PFSK-1 (cell line): ENCODE results near the gene ISYNA1.

Experiments used
- FOXP2 ChIP-seq: optimal IDR thresholded peaks from 2 replicates; pipeline ENCODE3; 2011; ENCODE audit warnings: borderline replicate concordance, control low read depth, inconsistent platforms; ENCODE audit not compliant: insufficient read depth; ENCODE audit errors: extremely low read length, extremely low read depth
- POLR2AphosphoS5 ChIP-seq: IDR thresholded peaks from 2 replicates; pipeline ENCODE4 v1.6.1; 2012; ENCODE audit warnings: low read depth, mild to moderate bottlenecking, control low read depth, low read length, moderate library complexity
- REST ChIP-seq, 2 experiments: IDR thresholded peaks; 2 replicates each; pipeline versions ENCODE4 v1.6.1 to v1.8.0; 2011 to 2012; ENCODE audit warnings: low read depth in 2 of 2, low read length in 2 of 2, control low read depth in 1 of 2, inconsistent platforms in 1 of 2, mild to moderate bottlenecking in 1 of 2, moderate library complexity in 1 of 2; ENCODE audit not compliant: insufficient read depth in 1 of 2
- SIN3A ChIP-seq: IDR thresholded peaks from 2 replicates; pipeline ENCODE4 v1.6.1; 2012; ENCODE audit warnings: mild to moderate bottlenecking, low read length, moderate library complexity, borderline replicate concordance; ENCODE audit not compliant: insufficient read depth
- TAF1 ChIP-seq: IDR thresholded peaks from 2 replicates; pipeline ENCODE4 v1.6.1; 2012; ENCODE audit warnings: low read length, control low read depth, borderline replicate concordance; ENCODE audit not compliant: insufficient read depth

DNA sequence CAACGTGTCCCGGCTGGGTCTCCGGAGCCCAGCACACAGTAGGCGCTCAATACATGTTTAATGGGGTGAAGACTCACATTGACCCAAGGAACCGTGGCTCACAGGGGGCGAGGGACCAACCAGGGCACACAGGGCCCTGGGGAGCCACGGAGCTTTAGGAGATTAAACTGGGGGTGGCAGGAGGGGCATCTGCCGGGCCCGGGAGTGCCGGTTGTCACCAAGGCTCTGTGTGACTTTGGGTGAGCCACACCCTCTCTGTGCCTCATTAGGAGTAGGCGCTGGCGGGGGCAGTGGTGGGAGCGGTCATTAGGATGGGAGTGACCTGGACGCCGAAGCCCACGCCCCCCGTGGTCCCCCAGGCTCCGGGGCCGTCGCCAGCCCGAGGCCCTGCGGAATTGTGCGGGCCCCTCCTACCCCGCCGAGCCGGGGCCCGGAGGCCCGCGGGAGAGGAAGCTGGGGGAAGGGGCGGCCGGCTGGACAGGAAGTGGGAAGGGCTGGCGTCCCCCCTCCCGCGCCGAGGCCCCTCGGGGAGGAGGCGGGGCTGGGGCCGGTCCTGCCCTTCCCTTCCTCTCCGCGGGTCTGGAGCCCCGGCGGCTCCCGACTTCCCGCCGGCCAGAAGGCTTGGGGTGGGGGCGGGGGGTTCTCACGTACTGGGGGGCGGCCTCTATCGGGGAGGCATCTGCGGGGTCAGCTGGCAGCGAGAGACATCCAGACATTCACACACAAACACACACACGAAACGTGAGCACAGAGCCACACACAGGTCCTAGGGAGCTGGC lies 20.5 kb downstream of the ISYNA1 start:
- TF ChIP-seq POLR2AphosphoS5 (peak; percentile 28; the same call in 1 of the 2 replicates), FOXP2 (peak; percentile 16), REST (IDR thresholded peaks at IDR 0.05; ENCODE audit: insufficient read depth in 1 of 2, low read depth in 2 of 2, low read length in 2 of 2) (0 out of 4 replicates have a peak, but pooled peaks have one; percentile 12 to 17), TAF1 (no peak), SIN3A (no peak)
